ENCODE measurements around the gene ZRANB3.
"Not testable (repeated sequence)": the region's sequence is repeated elsewhere in the genome, so short reads cannot be mapped to it uniquely, and the experiment has no call there.

GRCh38 chr2:135121658-135122039 is 409.4 kb downstream of the ZRANB3 start:
- TF ChIP-seq CTCF (optimal IDR thresholded peaks at IDR 0.05 in 1 of 3, IDR thresholded peaks at IDR 0.05 in 1 of 3, conservative IDR thresholded peaks at IDR 0.05 in 1 of 3; ENCODE audit: extremely low read depth in 1 of 3, insufficient read depth in 2 of 3, low read length in 3 of 3); EZH2 (IDR thresholded peaks at IDR 0.05; ENCODE audit: low read length): not testable (repeated sequence)
